ACC112 (cell line): Measurements from ENCODE around the gene ENO2.

Experiments used
- H2AFZ ChIP-seq: fragments of 200-600 bp; sonication (generic); one replicate; pipeline ENCODE4 v1.6.0; 2017; ENCODE audit warnings: antibody characterized with exemption, low read length; ENCODE audit not compliant: unreplicated experiment
- H3K27ac ChIP-seq: fragments of 200-600 bp; sonication (generic); 2 replicates; pipeline ENCODE4 v1.5.1; 2014; ENCODE audit warnings: low read depth, mild to moderate bottlenecking, antibody characterized with exemption, low read length, moderate library complexity
- H3K27me3 ChIP-seq: fragments of 200-600 bp; sonication (generic); 2 replicates; pipeline ENCODE4 v1.6.1; 2014; ENCODE audit warnings: mild to moderate bottlenecking, antibody characterized with exemption, low read length, moderate library complexity, mixed read lengths; ENCODE audit not compliant: insufficient read depth
- H3K36me3 ChIP-seq: fragments of 200-600 bp; sonication (generic); 2 replicates; pipeline ENCODE4 v1.6.1; 2016; ENCODE audit warnings: mild to moderate bottlenecking, antibody characterized with exemption, low read length, moderate library complexity, mixed read lengths; ENCODE audit not compliant: insufficient read depth
- H3K4me1 ChIP-seq: fragments of 200-600 bp; sonication (generic); one replicate; pipeline ENCODE4 v1.6.1; 2016; ENCODE audit warnings: low read length, mixed read lengths; ENCODE audit not compliant: insufficient read depth, unreplicated experiment, control insufficient read depth
- H3K4me3 ChIP-seq: fragments of 200-600 bp; sonication (generic); 2 replicates; pipeline ENCODE4 v1.5.1; 2014; ENCODE audit warnings: mild to moderate bottlenecking, low read depth, low read length
- H3K79me2 ChIP-seq: fragments of 200-600 bp; sonication (generic); one replicate; pipeline ENCODE4 v1.6.0; 2016; ENCODE audit warnings: low read length; ENCODE audit not compliant: control insufficient read depth, unreplicated experiment, insufficient read depth

ENO2 gene

GRCh38 chr12:6936636-6937480 is 22.5 kb downstream of the ENO2 start:
- Histone ChIP-seq H3K36me3 (peaks cover 7% of the 10 kb centered on the region; the same call in 1 of the 2 replicates), H3K4me3 (peak overlapping the region; percentile 74), H2AFZ (no peak overlapping the region), H3K79me2 (peaks cover 18% of the 10 kb centered on the region), H3K27ac (peak overlapping the region; percentile 47; the same call in 1 of the 2 replicates), H3K4me1 (peaks cover 52% of the 10 kb centered on the region), H3K27me3 (no peaks in the 10 kb centered on the region)

- peak overlapping the region; percentile 47 for H3K27ac ChIP-seq
- H3K79me2 ChIP-seq = peaks cover 9% of the 10 kb centered on the region
- peaks cover 44% of the 10 kb centered on the region for H3K4me1 ChIP-seq
- no peak overlapping the region for H2AFZ ChIP-seq
- H3K4me3 ChIP-seq = peak overlapping the region; percentile 74
- no peaks in the 10 kb centered on the region for H3K27me3 ChIP-seq
- peaks cover 2% of the 10 kb centered on the region; the same call in 1 of the 2 replicates for H3K36me3 ChIP-seq
Measured at GRCh38 chr12:6937481-6938352, 23.3 kb downstream of the ENO2 start.

- Histone ChIP-seq H2AFZ (no peak overlapping the region), H3K79me2 (peaks cover 2% of the 10 kb centered on the region), H3K27ac (no peak overlapping the region), H3K4me1 (peaks cover 41% of the 10 kb centered on the region), H3K36me3 (no peaks in the 10 kb centered on the region), H3K4me3 (peak overlapping the region; percentile 74; the same call in 1 of the 2 replicates), H3K27me3 (no peaks in the 10 kb centered on the region)
Measured at GRCh38 chr12:6938353-6939190, 24.2 kb downstream of the ENO2 start.

GRCh38 chr12:6939191-6939540 is 24.8 kb downstream of the ENO2 start:
- peaks cover 35% of the 10 kb centered on the region for H3K4me1 ChIP-seq
- no peaks in the 10 kb centered on the region for H3K79me2 ChIP-seq
- H3K4me3 ChIP-seq = no peak overlapping the region
- H2AFZ ChIP-seq = no peak overlapping the region
- H3K27ac ChIP-seq = no peak overlapping the region
- H3K27me3 ChIP-seq = no peaks in the 10 kb centered on the region
- no peaks in the 10 kb centered on the region for H3K36me3 ChIP-seq

- Histone ChIP-seq H3K27ac (no peak overlapping the region), H3K4me1 (peaks cover 25% of the 10 kb centered on the region), H2AFZ (no peak overlapping the region), H3K4me3 (no peak overlapping the region), H3K27me3 (no peaks in the 10 kb centered on the region), H3K36me3 (no peaks in the 10 kb centered on the region), H3K79me2 (peaks cover 3% of the 10 kb centered on the region)
Measured at GRCh38 chr12:6941267-6941666, 26.9 kb downstream of the ENO2 start.

GRCh38 chr12:6941782-6942181 is 27.4 kb downstream of the ENO2 start:
- peaks cover 3% of the 10 kb centered on the region for H3K79me2 ChIP-seq
- H3K4me3 ChIP-seq = no peak overlapping the region
- H3K36me3 ChIP-seq = no peaks in the 10 kb centered on the region
- peaks cover 25% of the 10 kb centered on the region for H3K4me1 ChIP-seq
- no peak overlapping the region for H2AFZ ChIP-seq
- H3K27me3 ChIP-seq = no peaks in the 10 kb centered on the region
- H3K27ac ChIP-seq = no peak overlapping the region

- Histone ChIP-seq H2AFZ (no peak overlapping the region), H3K79me2 (peaks cover 3% of the 10 kb centered on the region), H3K4me3 (no peak overlapping the region), H3K27me3 (no peaks in the 10 kb centered on the region), H3K27ac (no peak overlapping the region; the same call in 1 of the 2 replicates), H3K4me1 (peaks cover 23% of the 10 kb centered on the region), H3K36me3 (no peaks in the 10 kb centered on the region)
Measured at GRCh38 chr12:6942331-6942665, 27.9 kb downstream of the ENO2 start.

GRCh38 chr12:6943389-6943721 is 29.0 kb downstream of the ENO2 start:
- peaks cover 16% of the 10 kb centered on the region for H3K4me1 ChIP-seq
- H3K27me3 ChIP-seq = no peaks in the 10 kb centered on the region
- peak overlapping the region; percentile 92 for H3K27ac ChIP-seq
- no peak overlapping the region for H2AFZ ChIP-seq
- H3K79me2 ChIP-seq = peaks cover 3% of the 10 kb centered on the region
- H3K4me3 ChIP-seq = peak overlapping the region; percentile 83; the same call in 1 of the 2 replicates
- no peaks in the 10 kb centered on the region for H3K36me3 ChIP-seq

GRCh38 chr12:6943722-6944380 is 29.5 kb downstream of the ENO2 start, which contains the start of the genes C12orf57 and RNU7-1:
Gene C12orf57 (plus strand): TSS chr12:6944022. CDS start chr12:6944122, 100 bp downstream.
Gene RNU7-1 (plus strand): TSS chr12:6943816.
- Histone ChIP-seq H3K79me2 (peaks cover 3% of the 10 kb centered on the region), H3K4me1 (peaks cover 15% of the 10 kb centered on the region), H3K27ac (peak within 1 kb of the TSS; percentile 92), H3K27me3 (no peaks in the 10 kb centered on the region), H3K4me3 (peak within 1 kb of the TSS; percentile 83), H3K36me3 (no peaks in the 10 kb centered on the region), H2AFZ (peak within 1 kb of the TSS; percentile 26)
